GM23338 (cell line): ENCODE measurements around the gene NDFIP1.

ENCODE experiments used
- CREB1 ChIP-seq: fragments of 250-450 bp; sonication (Bioruptor Pico); IDR thresholded peaks from 2 replicates; pipeline ENCODE4 v1.5.0; 2020; ENCODE audit warnings: low read depth, mild to moderate bottlenecking, moderate library complexity
- ETS1 ChIP-seq: IDR thresholded peaks from 2 replicates; pipeline ENCODE4 v1.6.1; 2016; ENCODE audit warnings: antibody characterized with exemption
- EZH2 ChIP-seq: fragments of 200-600 bp; sonication (generic); IDR thresholded peaks from one replicate; pipeline ENCODE4 v1.8.0; 2017; ENCODE audit warnings: antibody characterized with exemption, mild to moderate bottlenecking, low read depth; ENCODE audit not compliant: unreplicated experiment
- EZH2phosphoT487 ChIP-seq: fragments of 200-600 bp; sonication (generic); IDR thresholded peaks from one replicate; pipeline ENCODE4 v1.8.1; 2018; ENCODE audit warnings: antibody characterized with exemption; ENCODE audit not compliant: unreplicated experiment
- JUNB ChIP-seq: IDR thresholded peaks from one replicate; pipeline ENCODE4 v1.6.1; 2016; ENCODE audit warnings: antibody characterized with exemption; ENCODE audit not compliant: unreplicated experiment
- POLR2AphosphoS5 ChIP-seq: IDR thresholded peaks from 2 replicates; pipeline ENCODE4 v1.6.1; 2016; ENCODE audit warnings: antibody characterized with exemption, low read depth
- STAT1 ChIP-seq: IDR thresholded peaks from one replicate; pipeline ENCODE4 v1.6.1; 2016; ENCODE audit warnings: antibody characterized with exemption; ENCODE audit not compliant: unreplicated experiment
- ZNF114 ChIP-seq: fragments of 250-450 bp; sonication (Bioruptor Pico); IDR thresholded peaks from 2 replicates; pipeline ENCODE4 v1.5.0; 2020; ENCODE audit warnings: mild to moderate bottlenecking, moderate library complexity
- TF ChIP-seq, protein P1 (sequence below), 2 experiments: fragments of 200-600 bp in 1 of 2; sonication (generic) in 1 of 2; conservative IDR thresholded peaks; 2 replicates each; pipeline versions ENCODE4 v1.5.1 to v1.6.1; 2016 to 2017; ENCODE audit warnings: antibody characterized with exemption in 2 of 2, low read depth in 2 of 2, mild to moderate bottlenecking in 2 of 2, moderate library complexity in 1 of 2
- TF ChIP-seq, protein P2 (sequence below): IDR thresholded peaks from one replicate; pipeline ENCODE4 v1.6.1; 2018; ENCODE audit warnings: antibody characterized with exemption; ENCODE audit not compliant: unreplicated experiment

DNA sequence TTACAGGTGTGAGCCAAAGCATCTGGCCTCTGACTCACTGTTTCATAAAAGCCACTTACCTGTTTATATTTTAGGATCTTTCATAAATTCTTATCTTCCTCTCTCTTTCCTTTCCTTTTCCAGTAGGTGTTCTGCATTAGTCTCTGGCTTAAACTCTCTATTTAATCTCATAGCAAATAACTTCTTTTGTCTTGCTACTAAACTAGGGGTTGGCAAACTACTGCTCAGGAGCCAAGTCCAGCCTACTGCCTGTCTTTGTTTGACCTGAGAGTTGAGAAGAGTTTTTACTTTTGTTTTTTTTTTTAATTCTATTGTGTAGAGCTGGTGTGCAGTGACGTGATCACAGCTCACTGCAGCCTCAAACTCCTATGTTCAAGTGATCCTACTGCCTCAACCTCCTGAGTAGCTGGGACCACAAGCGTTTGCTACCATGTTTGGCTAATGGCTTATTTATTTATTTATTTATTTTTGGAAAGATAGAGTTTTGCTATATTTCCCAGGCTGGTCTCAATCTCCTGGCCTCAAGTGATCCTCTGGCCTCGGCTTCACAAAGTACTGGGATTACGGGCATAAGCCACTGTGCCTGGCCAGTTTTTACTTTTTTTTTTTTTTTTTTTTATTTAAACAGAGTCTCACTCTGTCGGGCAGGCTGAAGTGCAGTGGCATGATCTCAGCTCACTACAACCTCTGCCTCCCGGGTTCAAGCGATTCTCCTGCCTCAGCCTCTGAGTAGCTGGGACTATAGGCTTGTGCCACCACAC lies 5.4 kb upstream of the NDFIP1 start:
- TF ChIP-seq, protein P1, sequence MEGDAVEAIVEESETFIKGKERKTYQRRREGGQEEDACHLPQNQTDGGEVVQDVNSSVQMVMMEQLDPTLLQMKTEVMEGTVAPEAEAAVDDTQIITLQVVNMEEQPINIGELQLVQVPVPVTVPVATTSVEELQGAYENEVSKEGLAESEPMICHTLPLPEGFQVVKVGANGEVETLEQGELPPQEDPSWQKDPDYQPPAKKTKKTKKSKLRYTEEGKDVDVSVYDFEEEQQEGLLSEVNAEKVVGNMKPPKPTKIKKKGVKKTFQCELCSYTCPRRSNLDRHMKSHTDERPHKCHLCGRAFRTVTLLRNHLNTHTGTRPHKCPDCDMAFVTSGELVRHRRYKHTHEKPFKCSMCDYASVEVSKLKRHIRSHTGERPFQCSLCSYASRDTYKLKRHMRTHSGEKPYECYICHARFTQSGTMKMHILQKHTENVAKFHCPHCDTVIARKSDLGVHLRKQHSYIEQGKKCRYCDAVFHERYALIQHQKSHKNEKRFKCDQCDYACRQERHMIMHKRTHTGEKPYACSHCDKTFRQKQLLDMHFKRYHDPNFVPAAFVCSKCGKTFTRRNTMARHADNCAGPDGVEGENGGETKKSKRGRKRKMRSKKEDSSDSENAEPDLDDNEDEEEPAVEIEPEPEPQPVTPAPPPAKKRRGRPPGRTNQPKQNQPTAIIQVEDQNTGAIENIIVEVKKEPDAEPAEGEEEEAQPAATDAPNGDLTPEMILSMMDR (conservative IDR thresholded peaks at IDR 0.05; ENCODE audit: low read depth in 2 of 2) = no peak
- TF ChIP-seq POLR2AphosphoS5 (no peak), EZH2 (no peak), EZH2phosphoT487 (no peak), ETS1 (no peak), CREB1 (CRISPR knock-in tag) (no peak), STAT1 (no peak), ZNF114 (CRISPR knock-in tag) (no peak), JUNB (no peak)
- TF ChIP-seq, protein P2, sequence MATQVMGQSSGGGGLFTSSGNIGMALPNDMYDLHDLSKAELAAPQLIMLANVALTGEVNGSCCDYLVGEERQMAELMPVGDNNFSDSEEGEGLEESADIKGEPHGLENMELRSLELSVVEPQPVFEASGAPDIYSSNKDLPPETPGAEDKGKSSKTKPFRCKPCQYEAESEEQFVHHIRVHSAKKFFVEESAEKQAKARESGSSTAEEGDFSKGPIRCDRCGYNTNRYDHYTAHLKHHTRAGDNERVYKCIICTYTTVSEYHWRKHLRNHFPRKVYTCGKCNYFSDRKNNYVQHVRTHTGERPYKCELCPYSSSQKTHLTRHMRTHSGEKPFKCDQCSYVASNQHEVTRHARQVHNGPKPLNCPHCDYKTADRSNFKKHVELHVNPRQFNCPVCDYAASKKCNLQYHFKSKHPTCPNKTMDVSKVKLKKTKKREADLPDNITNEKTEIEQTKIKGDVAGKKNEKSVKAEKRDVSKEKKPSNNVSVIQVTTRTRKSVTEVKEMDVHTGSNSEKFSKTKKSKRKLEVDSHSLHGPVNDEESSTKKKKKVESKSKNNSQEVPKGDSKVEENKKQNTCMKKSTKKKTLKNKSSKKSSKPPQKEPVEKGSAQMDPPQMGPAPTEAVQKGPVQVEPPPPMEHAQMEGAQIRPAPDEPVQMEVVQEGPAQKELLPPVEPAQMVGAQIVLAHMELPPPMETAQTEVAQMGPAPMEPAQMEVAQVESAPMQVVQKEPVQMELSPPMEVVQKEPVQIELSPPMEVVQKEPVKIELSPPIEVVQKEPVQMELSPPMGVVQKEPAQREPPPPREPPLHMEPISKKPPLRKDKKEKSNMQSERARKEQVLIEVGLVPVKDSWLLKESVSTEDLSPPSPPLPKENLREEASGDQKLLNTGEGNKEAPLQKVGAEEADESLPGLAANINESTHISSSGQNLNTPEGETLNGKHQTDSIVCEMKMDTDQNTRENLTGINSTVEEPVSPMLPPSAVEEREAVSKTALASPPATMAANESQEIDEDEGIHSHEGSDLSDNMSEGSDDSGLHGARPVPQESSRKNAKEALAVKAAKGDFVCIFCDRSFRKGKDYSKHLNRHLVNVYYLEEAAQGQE = no peak
